ENCODE measurements around the gene AKT3. TPM values are rescaled to one million over a fixed set of nuclear protein-coding genes. Genes with fewer than 3 reads are reported as not detected.

Gene AKT3
- total and polyA plus RNA-seq, 2 donors (not counting 1 experiment from before 2014, with no cell fraction given): 37.8 to 42.0 TPM

GRCh38 chr1:243557866-243558265 is 292.2 kb downstream of the AKT3 start:
- Histone ChIP-seq H3K4me1 (ENCODE audit: control insufficient read depth, extremely low read depth, insufficient read depth, low read length) (no peaks in the 10 kb centered on the region), H2AFZ (ENCODE audit: low read length) (no peak overlapping the region), H3K36me3 (ENCODE audit: control insufficient read depth, insufficient read depth, low read length) (peaks cover 3% of the 10 kb centered on the region), H3K9me3 (ENCODE audit: control insufficient read depth, insufficient read depth, low read depth, low read length) (no peaks in the 10 kb centered on the region), H3K9ac (ENCODE audit: insufficient read depth, low read length) (no peak overlapping the region), H3K79me2 (ENCODE audit: control insufficient read depth, insufficient read depth, low read length) (no peaks in the 10 kb centered on the region), H3K27ac (ENCODE audit: insufficient read depth, low read length) (no peak overlapping the region), H3K27me3 (ENCODE audit: control insufficient read depth, insufficient read depth, low read length) (no peaks in the 10 kb centered on the region), H3K4me3 (replicated peaks in 1 of 4; ENCODE audit: control extremely low read depth in 1 of 4, insufficient read depth in 1 of 4, low read depth in 3 of 4, low read length in 4 of 4) (no peak overlapping the region), H4K20me1 (ENCODE audit: control insufficient read depth, extremely low read depth, insufficient read depth, low read length) (no peaks in the 10 kb centered on the region), H3K4me2 (ENCODE audit: extremely low read depth, insufficient read depth, low read length) (no peak overlapping the region)
- TF ChIP-seq, protein P1, sequence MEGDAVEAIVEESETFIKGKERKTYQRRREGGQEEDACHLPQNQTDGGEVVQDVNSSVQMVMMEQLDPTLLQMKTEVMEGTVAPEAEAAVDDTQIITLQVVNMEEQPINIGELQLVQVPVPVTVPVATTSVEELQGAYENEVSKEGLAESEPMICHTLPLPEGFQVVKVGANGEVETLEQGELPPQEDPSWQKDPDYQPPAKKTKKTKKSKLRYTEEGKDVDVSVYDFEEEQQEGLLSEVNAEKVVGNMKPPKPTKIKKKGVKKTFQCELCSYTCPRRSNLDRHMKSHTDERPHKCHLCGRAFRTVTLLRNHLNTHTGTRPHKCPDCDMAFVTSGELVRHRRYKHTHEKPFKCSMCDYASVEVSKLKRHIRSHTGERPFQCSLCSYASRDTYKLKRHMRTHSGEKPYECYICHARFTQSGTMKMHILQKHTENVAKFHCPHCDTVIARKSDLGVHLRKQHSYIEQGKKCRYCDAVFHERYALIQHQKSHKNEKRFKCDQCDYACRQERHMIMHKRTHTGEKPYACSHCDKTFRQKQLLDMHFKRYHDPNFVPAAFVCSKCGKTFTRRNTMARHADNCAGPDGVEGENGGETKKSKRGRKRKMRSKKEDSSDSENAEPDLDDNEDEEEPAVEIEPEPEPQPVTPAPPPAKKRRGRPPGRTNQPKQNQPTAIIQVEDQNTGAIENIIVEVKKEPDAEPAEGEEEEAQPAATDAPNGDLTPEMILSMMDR (conservative IDR thresholded peaks at IDR 0.05 in 1 of 2, IDR thresholded peaks at IDR 0.05 in 1 of 2; ENCODE audit: low read depth in 1 of 2, low read length in 2 of 2): no peak
- no peak for TF ChIP-seq EZH2 (IDR thresholded peaks at IDR 0.05; ENCODE audit: low read length, missing control alignments)
- no peak for DNase-seq (ENCODE audit: low read depth in 2 of 2)

- H3K27me3 ChIP-seq (ENCODE audit: control insufficient read depth, insufficient read depth, low read length): no peaks in the 10 kb centered on the region
- H3K4me1 ChIP-seq (ENCODE audit: control insufficient read depth, extremely low read depth, insufficient read depth, low read length): no peaks in the 10 kb centered on the region
- H3K79me2 ChIP-seq (ENCODE audit: control insufficient read depth, insufficient read depth, low read length): no peaks in the 10 kb centered on the region
- H4K20me1 ChIP-seq (ENCODE audit: control insufficient read depth, extremely low read depth, insufficient read depth, low read length): no peaks in the 10 kb centered on the region
- no peak overlapping the region for H3K4me3 ChIP-seq (replicated peaks in 1 of 4; ENCODE audit: control extremely low read depth in 1 of 4, insufficient read depth in 1 of 4, low read depth in 3 of 4, low read length in 4 of 4)
- H3K9ac ChIP-seq (ENCODE audit: insufficient read depth, low read length): no peak overlapping the region
- H2AFZ ChIP-seq (ENCODE audit: low read length): no peak overlapping the region
- no peak overlapping the region for H3K27ac ChIP-seq (ENCODE audit: insufficient read depth, low read length)
- no peaks in the 10 kb centered on the region for H3K36me3 ChIP-seq (ENCODE audit: control insufficient read depth, insufficient read depth, low read length)
- no peak overlapping the region for H3K4me2 ChIP-seq (ENCODE audit: extremely low read depth, insufficient read depth, low read length)
- TF ChIP-seq EZH2 (IDR thresholded peaks at IDR 0.05; ENCODE audit: low read length, missing control alignments): no peak
- TF ChIP-seq, protein P1 (conservative IDR thresholded peaks at IDR 0.05 in 1 of 2, IDR thresholded peaks at IDR 0.05 in 1 of 2; ENCODE audit: low read depth in 1 of 2, low read length in 2 of 2): no peak
- no peak for DNase-seq (ENCODE audit: low read depth in 2 of 2)
- H3K9me3 ChIP-seq (ENCODE audit: control insufficient read depth, insufficient read depth, low read depth, low read length): no peaks in the 10 kb centered on the region
Measured at GRCh38 chr1:243554686-243555085, 295.4 kb downstream of the AKT3 start.

GRCh38 chr1:243553090-243553489 is 297.0 kb downstream of the AKT3 start:
- no peak for DNase-seq (ENCODE audit: low read depth in 2 of 2)
- Histone ChIP-seq H3K4me1 (ENCODE audit: control insufficient read depth, extremely low read depth, insufficient read depth, low read length) (peaks cover 9% of the 10 kb centered on the region), H3K36me3 (ENCODE audit: control insufficient read depth, insufficient read depth, low read length) (no peaks in the 10 kb centered on the region), H3K4me3 (replicated peaks in 1 of 4; ENCODE audit: control extremely low read depth in 1 of 4, insufficient read depth in 1 of 4, low read depth in 3 of 4, low read length in 4 of 4) (no peak overlapping the region), H3K27me3 (ENCODE audit: control insufficient read depth, insufficient read depth, low read length) (no peaks in the 10 kb centered on the region), H4K20me1 (ENCODE audit: control insufficient read depth, extremely low read depth, insufficient read depth, low read length) (no peaks in the 10 kb centered on the region), H3K27ac (ENCODE audit: insufficient read depth, low read length) (no peak overlapping the region), H3K9me3 (ENCODE audit: control insufficient read depth, insufficient read depth, low read depth, low read length) (no peaks in the 10 kb centered on the region), H2AFZ (ENCODE audit: low read length) (no peak overlapping the region), H3K9ac (ENCODE audit: insufficient read depth, low read length) (no peak overlapping the region), H3K4me2 (ENCODE audit: extremely low read depth, insufficient read depth, low read length) (no peak overlapping the region), H3K79me2 (ENCODE audit: control insufficient read depth, insufficient read depth, low read length) (no peaks in the 10 kb centered on the region)
- TF ChIP-seq, protein P1 (conservative IDR thresholded peaks at IDR 0.05 in 1 of 2, IDR thresholded peaks at IDR 0.05 in 1 of 2; ENCODE audit: low read depth in 1 of 2, low read length in 2 of 2): no peak
- TF ChIP-seq EZH2 (IDR thresholded peaks at IDR 0.05; ENCODE audit: low read length, missing control alignments): no peak

Data from fibroblast of lung (primary cell).